MM.1S (cell line): ENCODE measurements around the gene GID4.

Experiments used
- DNase-seq: peaks from one replicate; pipeline ENCODE4 v3.0.0-alpha.2; 2015
- H2AFZ ChIP-seq: fragments of 300-600 bp; sonication (generic); 2 replicates; pipeline ENCODE4 v1.6.0; 2016; ENCODE audit warnings: antibody characterized with exemption, low read length
- H3F3A ChIP-seq: fragments of 300-600 bp; sonication (generic); 2 replicates; pipeline ENCODE4 v1.6.1; 2016; ENCODE audit warnings: mild to moderate bottlenecking, antibody characterized with exemption, low read length, moderate library complexity, mixed read lengths; ENCODE audit not compliant: insufficient read depth
- H3K27ac ChIP-seq: fragments of 300-600 bp; sonication (generic); 2 replicates; pipeline ENCODE4 v1.5.1; 2016; ENCODE audit warnings: mild to moderate bottlenecking, low read length
- H3K27me3 ChIP-seq: fragments of 300-600 bp; sonication (generic); replicated peaks from 2 replicates; pipeline ENCODE4 v1.6.0; 2016; ENCODE audit warnings: low read length; ENCODE audit not compliant: insufficient read depth
- H3K36me3 ChIP-seq: fragments of 300-600 bp; sonication (generic); replicated peaks from 2 replicates; pipeline ENCODE4 v1.6.1; 2016; ENCODE audit warnings: mild to moderate bottlenecking, low read length, mixed read lengths; ENCODE audit not compliant: insufficient read depth
- H3K4me1 ChIP-seq: fragments of 300-600 bp; sonication (generic); 2 replicates; pipeline ENCODE4 v1.6.1; 2016; ENCODE audit warnings: low read length, mixed read lengths
- H3K4me2 ChIP-seq: fragments of 300-600 bp; sonication (generic); 2 replicates; pipeline ENCODE4 v1.6.0; 2016; ENCODE audit warnings: low read depth, low read length
- H3K4me3 ChIP-seq: fragments of 300-600 bp; sonication (generic); 2 replicates; pipeline ENCODE4 v1.5.1; 2016; ENCODE audit warnings: low read length, mixed read lengths
- H3K79me2 ChIP-seq: fragments of 300-600 bp; sonication (generic); 2 replicates; pipeline ENCODE4 v1.6.1; 2016; ENCODE audit warnings: mixed run types, low read length, mixed read lengths
- H3K9ac ChIP-seq: fragments of 300-600 bp; sonication (generic); 2 replicates; pipeline ENCODE4 v1.6.1; 2016; ENCODE audit warnings: low read length, mixed read lengths
- H3K9me2 ChIP-seq: fragments of 300-600 bp; sonication (generic); replicated peaks from 2 replicates; pipeline ENCODE4 v1.6.1; 2016; ENCODE audit warnings: mild to moderate bottlenecking, low read length, mixed read lengths; ENCODE audit not compliant: insufficient read depth
- H3K9me3 ChIP-seq: fragments of 300-600 bp; sonication (generic); replicated peaks from 2 replicates; pipeline ENCODE4 v1.6.1; 2016; ENCODE audit warnings: mild to moderate bottlenecking, low read length, mixed read lengths; ENCODE audit not compliant: insufficient read depth
- H4K20me1 ChIP-seq: fragments of 300-600 bp; sonication (generic); 2 replicates; pipeline ENCODE4 v1.6.1; 2016; ENCODE audit warnings: mild to moderate bottlenecking, low read length, moderate library complexity, mixed read lengths; ENCODE audit not compliant: insufficient read depth
- EZH2 ChIP-seq: fragments of 300-600 bp; sonication (generic); optimal IDR thresholded peaks from 2 replicates; pipeline ENCODE3; 2017; ENCODE audit warnings: low read depth, mild to moderate bottlenecking, antibody characterized with exemption, low read length, mixed read lengths
- EZH2phosphoT487 ChIP-seq: fragments of 300-600 bp; sonication (generic); IDR thresholded peaks from 2 replicates; pipeline ENCODE4 v1.6.1; 2018; ENCODE audit warnings: antibody characterized with exemption, low read length
- TF ChIP-seq, protein P1 (sequence below): fragments of 300-600 bp; sonication (generic); IDR thresholded peaks from 2 replicates; pipeline ENCODE4 v1.5.1; 2016; ENCODE audit warnings: antibody characterized with exemption, low read length, mixed read lengths

The GID4 gene

DNA sequence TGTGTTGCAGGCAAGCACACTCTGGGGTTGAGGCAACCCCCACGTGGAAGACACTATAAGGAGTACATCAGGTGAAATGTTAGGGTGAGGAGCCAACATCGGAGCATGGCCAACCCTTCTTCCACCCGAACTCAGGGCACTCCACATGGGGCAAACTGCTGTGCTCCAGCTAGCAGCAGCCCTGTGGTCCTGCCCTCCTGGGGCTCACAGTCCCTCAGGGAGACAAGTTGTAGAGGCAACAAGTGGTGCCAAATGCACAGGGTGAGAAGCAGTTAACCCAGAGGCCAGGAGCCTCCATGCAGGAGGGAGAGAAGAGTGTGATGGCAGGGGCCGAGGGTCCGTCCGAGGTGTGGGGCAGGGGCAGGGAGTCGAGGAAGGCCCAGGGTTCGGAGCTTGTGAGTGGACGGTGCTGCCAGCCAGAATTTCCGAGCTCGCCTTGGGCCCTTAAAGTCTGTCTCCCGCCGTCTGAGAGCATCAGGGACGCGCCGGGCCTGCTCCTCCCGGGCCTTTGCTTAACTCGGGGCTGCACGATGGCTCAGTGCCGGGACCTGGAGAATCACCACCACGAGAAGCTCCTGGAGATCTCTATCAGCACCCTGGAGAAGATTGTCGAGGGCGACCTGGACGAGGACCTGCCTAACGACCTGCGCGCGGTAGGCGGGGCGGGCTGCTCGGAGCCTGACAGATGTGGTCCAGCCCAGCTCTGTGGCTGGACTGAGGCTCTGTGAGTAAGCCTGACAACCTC lies 32.5 kb upstream of the GID4 start:
- Histone ChIP-seq H3K27ac (no peak overlapping the region), H3K4me1 (no peaks in the 10 kb centered on the region), H3F3A (no peaks in the 10 kb centered on the region), H3K27me3 (no peaks in the 10 kb centered on the region), H3K36me3 (no peaks in the 10 kb centered on the region), H3K79me2 (no peaks in the 10 kb centered on the region), H3K9ac (no peak overlapping the region), H3K9me3 (no peaks in the 10 kb centered on the region), H3K9me2 (no peaks in the 10 kb centered on the region), H3K4me3 (no peak overlapping the region), H4K20me1 (no peaks in the 10 kb centered on the region), H3K4me2 (no peak overlapping the region), H2AFZ (no peak overlapping the region)
- TF ChIP-seq EZH2phosphoT487 (no peak), EZH2 (no peak)
- TF ChIP-seq, protein P1, sequence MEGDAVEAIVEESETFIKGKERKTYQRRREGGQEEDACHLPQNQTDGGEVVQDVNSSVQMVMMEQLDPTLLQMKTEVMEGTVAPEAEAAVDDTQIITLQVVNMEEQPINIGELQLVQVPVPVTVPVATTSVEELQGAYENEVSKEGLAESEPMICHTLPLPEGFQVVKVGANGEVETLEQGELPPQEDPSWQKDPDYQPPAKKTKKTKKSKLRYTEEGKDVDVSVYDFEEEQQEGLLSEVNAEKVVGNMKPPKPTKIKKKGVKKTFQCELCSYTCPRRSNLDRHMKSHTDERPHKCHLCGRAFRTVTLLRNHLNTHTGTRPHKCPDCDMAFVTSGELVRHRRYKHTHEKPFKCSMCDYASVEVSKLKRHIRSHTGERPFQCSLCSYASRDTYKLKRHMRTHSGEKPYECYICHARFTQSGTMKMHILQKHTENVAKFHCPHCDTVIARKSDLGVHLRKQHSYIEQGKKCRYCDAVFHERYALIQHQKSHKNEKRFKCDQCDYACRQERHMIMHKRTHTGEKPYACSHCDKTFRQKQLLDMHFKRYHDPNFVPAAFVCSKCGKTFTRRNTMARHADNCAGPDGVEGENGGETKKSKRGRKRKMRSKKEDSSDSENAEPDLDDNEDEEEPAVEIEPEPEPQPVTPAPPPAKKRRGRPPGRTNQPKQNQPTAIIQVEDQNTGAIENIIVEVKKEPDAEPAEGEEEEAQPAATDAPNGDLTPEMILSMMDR = no peak
- DNase-seq = no peak

DNA sequence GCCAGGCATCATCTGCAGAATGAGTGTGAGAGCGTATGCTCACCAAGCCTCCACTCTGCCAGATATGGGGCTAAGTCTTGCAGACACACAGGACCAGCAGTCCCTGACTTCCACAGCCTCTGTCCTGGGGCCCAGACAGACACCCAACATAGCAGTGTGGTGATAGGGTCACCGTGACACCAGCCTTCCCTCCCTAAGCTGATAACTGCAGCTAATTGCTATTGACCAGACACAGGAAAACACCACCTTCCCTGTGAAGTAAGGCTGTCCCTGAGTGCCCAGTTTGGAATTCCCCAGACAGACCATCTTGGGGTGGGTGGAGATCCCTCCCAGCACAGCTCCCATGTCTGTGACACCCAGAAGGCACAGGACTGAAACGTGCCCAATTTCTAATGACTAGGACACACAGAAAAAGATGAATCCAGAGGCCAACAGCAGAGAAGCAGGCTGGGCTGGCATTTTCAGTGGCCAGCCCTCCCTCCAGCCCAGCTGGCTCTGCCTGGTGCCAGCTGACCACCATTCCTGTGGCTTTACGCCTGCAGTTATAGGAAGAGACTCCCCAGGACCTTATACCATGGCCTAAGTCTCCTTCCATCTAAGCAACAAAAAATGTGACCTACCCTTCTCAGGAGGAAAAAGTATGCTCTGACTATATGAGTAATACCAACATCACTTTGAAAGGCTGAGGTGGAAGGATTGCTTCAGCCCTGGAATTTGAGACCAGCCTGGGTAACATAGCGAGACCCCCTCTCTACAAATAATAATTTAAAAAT lies 30.5 kb upstream of the GID4 start:
- no peaks in the 10 kb centered on the region for H3K79me2 ChIP-seq
- no peaks in the 10 kb centered on the region for H4K20me1 ChIP-seq
- no peaks in the 10 kb centered on the region for H3K27me3 ChIP-seq
- no peaks in the 10 kb centered on the region for H3K9me2 ChIP-seq
- H3K36me3 ChIP-seq = no peaks in the 10 kb centered on the region
- no peaks in the 10 kb centered on the region for H3K9me3 ChIP-seq
- H3K4me1 ChIP-seq = no peaks in the 10 kb centered on the region
- no peak overlapping the region for H3K4me2 ChIP-seq
- no peaks in the 10 kb centered on the region for H3F3A ChIP-seq
- H3K27ac ChIP-seq = no peak overlapping the region
- DNase-seq = no peak
- H3K4me3 ChIP-seq = no peak overlapping the region
- TF ChIP-seq, protein P1 = no peak
- TF ChIP-seq EZH2phosphoT487 = no peak
- no peak overlapping the region for H2AFZ ChIP-seq
- H3K9ac ChIP-seq = no peak overlapping the region

DNA sequence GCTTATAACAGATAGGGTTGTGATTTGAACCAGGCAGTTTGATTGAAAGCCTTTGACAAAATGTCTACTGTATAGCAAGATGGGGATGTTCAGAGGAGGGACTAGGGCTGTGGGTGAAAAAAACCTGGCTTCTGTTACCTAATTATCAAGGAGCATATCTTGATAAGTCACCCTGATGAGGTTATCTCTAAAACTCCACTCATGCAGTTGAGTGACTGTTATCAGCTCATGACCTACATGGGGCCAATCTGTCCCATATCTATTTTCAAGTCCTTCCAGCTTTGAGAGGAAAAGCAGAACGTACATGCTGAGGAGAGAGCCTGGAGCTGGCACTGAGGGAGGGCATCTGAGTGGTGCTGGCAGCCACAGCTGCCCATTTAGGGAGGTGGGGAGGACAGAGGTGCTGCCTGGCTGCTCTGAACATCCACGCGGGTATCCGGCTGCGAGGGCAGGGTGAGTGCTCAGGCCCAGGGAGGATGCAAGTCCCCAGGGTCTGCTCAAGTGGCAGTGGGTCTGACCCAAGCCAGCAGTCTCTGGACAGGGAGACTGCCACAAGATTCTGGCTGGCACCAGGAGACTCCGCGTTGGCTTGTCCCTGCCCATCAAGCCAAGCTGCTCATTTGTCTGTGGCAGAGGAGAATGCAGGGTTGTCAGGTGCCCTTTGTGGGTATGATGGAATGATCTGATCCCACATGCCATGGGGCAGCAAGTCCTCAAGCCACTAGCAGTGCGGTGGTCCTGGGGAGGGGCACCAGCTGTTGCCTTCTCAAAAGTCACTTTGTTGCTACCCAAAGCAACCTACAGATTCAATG lies 29.4 kb upstream of the GID4 start:
- no peak overlapping the region for H3K4me3 ChIP-seq
- H3K4me2 ChIP-seq = no peak overlapping the region
- no peak overlapping the region for H3K27ac ChIP-seq
- no peaks in the 10 kb centered on the region for H3K79me2 ChIP-seq
- TF ChIP-seq EZH2phosphoT487 = no peak
- TF ChIP-seq, protein P1 = no peak
- no peak for TF ChIP-seq EZH2
- H4K20me1 ChIP-seq = no peaks in the 10 kb centered on the region
- H3K9ac ChIP-seq = no peak overlapping the region
- no peaks in the 10 kb centered on the region for H3K9me2 ChIP-seq
- no peaks in the 10 kb centered on the region for H3K9me3 ChIP-seq
- H3K4me1 ChIP-seq = peaks cover 9% of the 10 kb centered on the region
- H2AFZ ChIP-seq = no peak overlapping the region
- H3K36me3 ChIP-seq = no peaks in the 10 kb centered on the region
- DNase-seq = no peak
- H3F3A ChIP-seq = peaks cover 4% of the 10 kb centered on the region
- H3K27me3 ChIP-seq = no peaks in the 10 kb centered on the region
